CD8-positive, alpha-beta memory T cell (primary cell): ENCODE data around the gene ZFAND3. TPM values are rescaled to one million over a fixed set of nuclear protein-coding genes. Genes with fewer than 3 reads are reported as not detected.

Experiments used
- CTCF ChIA-PET: fragments of 350-600 bp; sonication (Branson Sonifier 250); formaldehyde crosslinking; loops from one replicate; lab custom pipeline; 2021; ENCODE audit warnings: antibody characterized with exemption; lab: Charles Lee
- POLR2A ChIA-PET: fragments of 350-600 bp; sonication (Branson Sonifier 250); formaldehyde crosslinking; loops from one replicate; lab custom pipeline; 2021; ENCODE audit warnings: antibody characterized with exemption; lab: Charles Lee
- DNase-seq, 5 donors: peaks; one replicate each; pipeline versions ENCODE4 v3.0.0 to v3.0.0-alpha.2; 2020 to 2022; ENCODE audit warnings: mixed read lengths in 1 of 5
- H3K27ac ChIP-seq: one replicate; pipeline ENCODE4 v1.7.0; 2013; ENCODE audit warnings: low read depth, mild to moderate bottlenecking, low read length, moderate library complexity
- H3K27me3 ChIP-seq: 2 replicates; pipeline ENCODE4 v1.7.0; 2013; ENCODE audit warnings: low read length, mild to moderate bottlenecking; ENCODE audit not compliant: insufficient read depth, poor library complexity, severe bottlenecking
- H3K36me3 ChIP-seq: 2 replicates; pipeline ENCODE4 v1.7.0; 2013; ENCODE audit warnings: mild to moderate bottlenecking, low read length, moderate library complexity; ENCODE audit not compliant: insufficient read depth
- H3K4me1 ChIP-seq: 2 replicates; pipeline ENCODE4 v1.7.0; 2013; ENCODE audit warnings: mild to moderate bottlenecking, low read length, moderate library complexity; ENCODE audit not compliant: insufficient read depth
- H3K4me3 ChIP-seq: 2 replicates; pipeline ENCODE4 v1.7.0; 2013; ENCODE audit warnings: mild to moderate bottlenecking, low read length
- H3K9me3 ChIP-seq: 2 replicates; pipeline ENCODE4 v1.7.0; 2013; ENCODE audit warnings: mild to moderate bottlenecking, low read length
- H3K27ac Mint-ChIP-seq, 8 donors: one replicate each; pipeline ENCODE4 v1.8.0; 2020 to 2021; ENCODE audit warnings: mixed read lengths in 8 of 8, mild to moderate bottlenecking in 6 of 8, inconsistent platforms in 3 of 8, moderate library complexity in 3 of 8
- H3K27me3 Mint-ChIP-seq, 2 donors: one replicate each; pipeline ENCODE4 v1.8.0; 2020 to 2021; ENCODE audit warnings: mixed read lengths in 2 of 2, mild to moderate bottlenecking in 1 of 2, moderate library complexity in 1 of 2
- H3K36me3 Mint-ChIP-seq, 3 donors: one replicate each; pipeline ENCODE4 v1.8.0; 2020 to 2021; ENCODE audit warnings: mixed read lengths in 3 of 3, inconsistent platforms in 1 of 3, mild to moderate bottlenecking in 1 of 3
- H3K4me1 Mint-ChIP-seq, 3 donors: one replicate each; pipeline ENCODE4 v1.8.0; 2020 to 2021; ENCODE audit warnings: mixed read lengths in 3 of 3, inconsistent platforms in 1 of 3, mild to moderate bottlenecking in 1 of 3
- H3K4me3 Mint-ChIP-seq, 7 donors: one replicate each; pipeline ENCODE4 v1.8.0; 2020 to 2021; ENCODE audit warnings: mixed read lengths in 7 of 7, mild to moderate bottlenecking in 6 of 7, moderate library complexity in 4 of 7, inconsistent platforms in 2 of 7
- H3K9me3 Mint-ChIP-seq, 5 donors: one replicate each; pipeline ENCODE4 v1.8.0; 2020 to 2022; ENCODE audit warnings: mixed read lengths in 5 of 5, mild to moderate bottlenecking in 3 of 5, moderate library complexity in 2 of 5, inconsistent platforms in 1 of 5
- polyA plus RNA-seq: library from polyadenylated mRNA; unstranded; fragments of 300-500 nt; fragmentation: Illumina TruSeq; gene quantifications from one replicate; pipeline ENCODE4 v1.2.3, GENCODE V29; 2021
- total RNA-seq, 2 experiments: library from RNA; stranded (reverse); gene quantifications; one replicate each; pipeline ENCODE4 v1.2.3, GENCODE V29; 2021

Gene ZFAND3
- total and polyA plus RNA-seq, 3 experiments from 2014 or later, result 5.2 to 29.4 (median 29.1) TPM

GRCh38 chr6:37984578-37984977 lies 165.1 kb downstream of the ZFAND3 start:
- H3K27me3 Mint-ChIP-seq, result no peaks in the 10 kb centered on the region
- peak overlapping the region in 1 of 8 donors; percentile 18 for H3K27ac Mint-ChIP-seq
- ChIA-PET POLR2A (interaction anchor here (0.5 kb wide), 1 partner anchor 193 kb away, joined by 4 read pairs; no protein-coding TSS in a partner anchor), CTCF (interaction anchor here (0.9 kb wide), 1 partner anchor 9 kb away, joined by 3 read pairs; no protein-coding TSS in a partner anchor)
- Histone ChIP-seq H3K27ac (no peak overlapping the region), H3K36me3 (no peaks in the 10 kb centered on the region), H3K4me1 (peaks cover 27% of the 10 kb centered on the region), H3K4me3 (no peak overlapping the region), H3K9me3 (no peaks in the 10 kb centered on the region), H3K27me3 (no peaks in the 10 kb centered on the region)
- H3K36me3 Mint-ChIP-seq, result no peaks in the 10 kb centered on the region
- H3K4me1 Mint-ChIP-seq, result peaks cover 65 to 85% (median 82%) of the 10 kb centered on the region in 3 donors
- no peaks in the 10 kb centered on the region for H3K9me3 Mint-ChIP-seq
- no peak overlapping the region for H3K4me3 Mint-ChIP-seq
- no peak for DNase-seq

- H3K36me3 ChIP-seq, result no peaks in the 10 kb centered on the region
- Mint-ChIP-seq H3K4me1 (peaks cover 63 to 85% (median 82%) of the 10 kb centered on the region in 3 donors), H3K27ac (peak overlapping the region in 2 of 8 donors; percentile 7 to 47), H3K36me3 (no peaks in the 10 kb centered on the region), H3K4me3 (peak overlapping the region in 3 of 7 donors; percentile 3 to 67 (median 10)), H3K27me3 (no peaks in the 10 kb centered on the region), H3K9me3 (no peaks in the 10 kb centered on the region)
- no peaks in the 10 kb centered on the region for H3K9me3 ChIP-seq
- peaks cover 21% of the 10 kb centered on the region for H3K4me1 ChIP-seq
- H3K27me3 ChIP-seq, result no peaks in the 10 kb centered on the region
- ChIA-PET CTCF (interaction anchor here (0.6 kb wide), 1 partner anchor 568 kb away, joined by 3 read pairs; no protein-coding TSS in a partner anchor), POLR2A (no interaction called here)
- H3K4me3 ChIP-seq, result no peak overlapping the region
- no peak overlapping the region for H3K27ac ChIP-seq
- DNase-seq, result peak in 4 of 5 donors; percentile 4 to 53 (median 38)
These were observed 165.8 kb downstream of the ZFAND3 start for GRCh38 chr6:37985355-37985754.

GRCh38 chr6:37987018-37987417 lies 167.5 kb downstream of the ZFAND3 start:
- peak overlapping the region in 1 of 8 donors; percentile 68 for H3K27ac Mint-ChIP-seq
- Histone ChIP-seq H3K4me3 (no peak overlapping the region), H3K27me3 (no peaks in the 10 kb centered on the region), H3K4me1 (peaks cover 21% of the 10 kb centered on the region), H3K27ac (no peak overlapping the region), H3K9me3 (no peaks in the 10 kb centered on the region), H3K36me3 (no peaks in the 10 kb centered on the region)
- no peaks in the 10 kb centered on the region for H3K36me3 Mint-ChIP-seq
- no peaks in the 10 kb centered on the region for H3K27me3 Mint-ChIP-seq
- peaks cover 56 to 82% (median 75%) of the 10 kb centered on the region in 3 donors for H3K4me1 Mint-ChIP-seq
- DNase-seq, result no peak
- no peak overlapping the region for H3K4me3 Mint-ChIP-seq
- ChIA-PET POLR2A (no interaction called here), CTCF (no interaction called here)
- H3K9me3 Mint-ChIP-seq, result no peaks in the 10 kb centered on the region

GRCh38 chr6:37987559-37987958 lies 168.0 kb downstream of the ZFAND3 start:
- Histone ChIP-seq H3K9me3 (no peaks in the 10 kb centered on the region), H3K36me3 (no peaks in the 10 kb centered on the region), H3K27me3 (no peaks in the 10 kb centered on the region), H3K4me1 (peaks cover 21% of the 10 kb centered on the region), H3K4me3 (no peak overlapping the region), H3K27ac (no peak overlapping the region)
- Mint-ChIP-seq H3K9me3 (no peaks in the 10 kb centered on the region), H3K4me3 (no peak overlapping the region), H3K36me3 (no peaks in the 10 kb centered on the region), H3K27me3 (no peaks in the 10 kb centered on the region), H3K4me1 (peaks cover 61 to 83% (median 78%) of the 10 kb centered on the region in 3 donors), H3K27ac (peak overlapping the region in 1 of 8 donors; percentile 31)
- no peak for DNase-seq
- POLR2A ChIA-PET, result no interaction called here
- CTCF ChIA-PET, result interaction anchor here (1.1 kb wide), 1 partner anchor 196 kb away, joined by 3 read pairs; no protein-coding TSS in a partner anchor

- Mint-ChIP-seq H3K4me1 (peaks cover 64 to 84% (median 82%) of the 10 kb centered on the region in 3 donors), H3K36me3 (no peaks in the 10 kb centered on the region), H3K27me3 (no peaks in the 10 kb centered on the region), H3K27ac (peak overlapping the region in 1 of 8 donors; percentile 39), H3K4me3 (no peak overlapping the region), H3K9me3 (no peaks in the 10 kb centered on the region)
- ChIA-PET POLR2A (no interaction called here), CTCF (interaction anchor here (1.1 kb wide), 1 partner anchor 196 kb away, joined by 3 read pairs; no protein-coding TSS in a partner anchor)
- H3K4me1 ChIP-seq, result peaks cover 21% of the 10 kb centered on the region
- no peaks in the 10 kb centered on the region for H3K36me3 ChIP-seq
- no peak for DNase-seq
- no peaks in the 10 kb centered on the region for H3K27me3 ChIP-seq
- H3K27ac ChIP-seq, result no peak overlapping the region
- H3K9me3 ChIP-seq, result no peaks in the 10 kb centered on the region
- no peak overlapping the region for H3K4me3 ChIP-seq
These were observed 168.6 kb downstream of the ZFAND3 start for GRCh38 chr6:37988127-37988526.

- Mint-ChIP-seq H3K4me3 (no peak overlapping the region), H3K36me3 (no peaks in the 10 kb centered on the region), H3K4me1 (peaks cover 61 to 82% (median 79%) of the 10 kb centered on the region in 3 donors), H3K27ac (no peak overlapping the region), H3K27me3 (no peaks in the 10 kb centered on the region), H3K9me3 (no peaks in the 10 kb centered on the region)
- ChIA-PET CTCF (interaction anchor here (1.1 kb wide), 1 partner anchor 197 kb away, joined by 3 read pairs; no protein-coding TSS in a partner anchor), POLR2A (no interaction called here)
- no peak overlapping the region for H3K4me3 ChIP-seq
- no peak overlapping the region for H3K27ac ChIP-seq
- H3K4me1 ChIP-seq, result peaks cover 21% of the 10 kb centered on the region
- DNase-seq, result no peak
- H3K9me3 ChIP-seq, result no peaks in the 10 kb centered on the region
- H3K27me3 ChIP-seq, result no peaks in the 10 kb centered on the region
- H3K36me3 ChIP-seq, result no peaks in the 10 kb centered on the region
These were observed 169.2 kb downstream of the ZFAND3 start for GRCh38 chr6:37988696-37989095.

- H3K4me1 Mint-ChIP-seq, result peaks cover 54 to 77% (median 69%) of the 10 kb centered on the region in 3 donors
- no peak overlapping the region for H3K27ac Mint-ChIP-seq
- H3K27ac ChIP-seq, result no peak overlapping the region
- no peaks in the 10 kb centered on the region for H3K36me3 Mint-ChIP-seq
- no peaks in the 10 kb centered on the region for H3K27me3 Mint-ChIP-seq
- H3K27me3 ChIP-seq, result no peaks in the 10 kb centered on the region
- no peaks in the 10 kb centered on the region for H3K9me3 Mint-ChIP-seq
- POLR2A ChIA-PET, result no interaction called here
- CTCF ChIA-PET, result interaction anchor here (1.3 kb wide), 1 partner anchor 16 kb away, joined by 3 read pairs; no protein-coding TSS in a partner anchor
- H3K4me3 ChIP-seq, result no peak overlapping the region
- no peak for DNase-seq
- H3K36me3 ChIP-seq, result no peaks in the 10 kb centered on the region
- no peaks in the 10 kb centered on the region for H3K9me3 ChIP-seq
- H3K4me1 ChIP-seq, result peaks cover 9% of the 10 kb centered on the region
- H3K4me3 Mint-ChIP-seq, result no peak overlapping the region
These were observed 171.4 kb downstream of the ZFAND3 start for GRCh38 chr6:37990762-37991525.

GRCh38 chr6:37992749-37993148 lies 173.2 kb downstream of the ZFAND3 start:
- H3K4me1 Mint-ChIP-seq, result peaks cover 47 to 67% (median 56%) of the 10 kb centered on the region in 3 donors
- Histone ChIP-seq H3K9me3 (no peaks in the 10 kb centered on the region), H3K4me1 (peaks cover under 1% of the 10 kb centered on the region), H3K27ac (no peak overlapping the region), H3K27me3 (no peaks in the 10 kb centered on the region), H3K36me3 (no peaks in the 10 kb centered on the region), H3K4me3 (no peak overlapping the region)
- CTCF ChIA-PET, result interaction anchor here (1.2 to 1.4 kb wide), 2 partner anchors 8 to 10 kb away, joined by 3 read pairs; no protein-coding TSS in a partner anchor
- no peak for DNase-seq
- POLR2A ChIA-PET, result no interaction called here
- peaks cover 0 to 3% (median 0%) of the 10 kb centered on the region in 3 donors for H3K36me3 Mint-ChIP-seq
- peak overlapping the region in 1 of 8 donors; percentile 78 for H3K27ac Mint-ChIP-seq
- H3K4me3 Mint-ChIP-seq, result no peak overlapping the region
- no peaks in the 10 kb centered on the region for H3K27me3 Mint-ChIP-seq
- H3K9me3 Mint-ChIP-seq, result peaks cover 0 to 3% (median 0%) of the 10 kb centered on the region in 5 donors
